Mucosa of descending colon (tissue), 3 donors: ENCODE results near the gene EIF4EBP3. TPM values are rescaled to one million over a fixed set of nuclear protein-coding genes. Genes with fewer than 3 reads are reported as not detected.

Experiments used
- ATAC-seq: fragments of 200-7000 bp; cut with Tn5 transposase; one replicate; pipeline ENCODE4 v1.9.1; 2020; ENCODE audit warnings: mild to moderate bottlenecking, moderate library complexity
- DNase-seq, 3 donors: peaks; one replicate each; pipeline ENCODE4 v3.0.0-alpha.2; 2020
- H3K36me3 ChIP-seq: fragments of 200-600 bp; one replicate; pipeline ENCODE4 v1.8.0; 2021; ENCODE audit warnings: low read depth, mild to moderate bottlenecking
- H3K4me1 ChIP-seq: fragments of 200-600 bp; one replicate; pipeline ENCODE4 v1.8.0; 2021; ENCODE audit warnings: low read depth, mild to moderate bottlenecking
- H3K4me3 ChIP-seq: fragments of 200-600 bp; one replicate; pipeline ENCODE4 v1.8.0; 2021; ENCODE audit warnings: mild to moderate bottlenecking
- H3K9me3 ChIP-seq: fragments of 200-600 bp; one replicate; pipeline ENCODE4 v1.8.0; 2021; ENCODE audit warnings: mild to moderate bottlenecking
- CTCF ChIP-seq: fragments of 200-600 bp; IDR thresholded peaks from one replicate; pipeline ENCODE4 v1.8.0; 2022; ENCODE audit warnings: antibody characterized with exemption, mild to moderate bottlenecking
- intact Hi-C, 2 donors: fragments of 100-400 bp; cut with DNase I in 1 of 2; cut with micrococcal nuclease in 1 of 2; formaldehyde crosslinking; loops; one replicate each; pipeline versions ENCODE4 v1.11.0 to v1.11.1; 2022; cut with DNase I, micrococcal nuclease
- total RNA-seq, 3 donors: library from RNA; stranded (reverse); fragmentation: NEBNext Ultra II Directional in 2 of 3; extraction: Animal tissue kit (Norgen Biotek cat#: 25700) in 2 of 3; gene quantifications; one replicate each; pipeline versions ENCODE4 v1.2.1 to v1.2.4, GENCODE V29; 2021 to 2023
- donor health status: DM: no; HTN: no; CAD: no; lungs with moderate emphysema.
- donor health status: DM: no; HTN: no; CAD: no.
- donor health status: DM: no; HTN: yes; CAD: no.

The EIF4EBP3 gene
- total RNA-seq, 3 donors from 2014 or later = 18.5 to 51.9 (median 23.1) TPM

GRCh38 chr5:140563596-140563995 lies 16.1 kb downstream of the EIF4EBP3 start:
- Histone ChIP-seq H3K4me1 (peaks cover 17% of the 10 kb centered on the region), H3K9me3 (no peaks in the 10 kb centered on the region), H3K36me3 (peaks cover 6% of the 10 kb centered on the region), H3K4me3 (peak overlapping the region; percentile 39)
- peak in 2 of 3 donors; percentile 40 to 64 for DNase-seq
- ATAC-seq = no peak
- no peak for TF ChIP-seq CTCF
- intact Hi-C loops = loop anchor here in 1 of 2 donors (10.0 kb wide), 1 partner anchor 71 kb away; the partner anchor contains the start of genes CD14 and TMCO6

- intact Hi-C loops = loop anchor here in 1 of 2 donors (10.0 kb wide), 1 partner anchor 70 kb away; the partner anchor contains the start of genes CD14 and TMCO6
- DNase-seq = peak; percentile 95 to 98 (median 96)
- H3K4me3 ChIP-seq = peak within 1 kb of the TSS; percentile 39
- peak; percentile 93 for ATAC-seq
- H3K9me3 ChIP-seq = no peaks in the 10 kb centered on the region
- H3K36me3 ChIP-seq = peaks cover 6% of the 10 kb centered on the region
- no peak for TF ChIP-seq CTCF
- H3K4me1 ChIP-seq = peaks cover 18% of the 10 kb centered on the region
Observed at GRCh38 chr5:140564196-140565023, 16.9 kb downstream of the EIF4EBP3 start, which contains the start of the genes APBB3 and SLC35A4. APBB3 (minus strand) TSS chr5:140564598; CDS start chr5:140564245, 353 bp downstream. SLC35A4 (plus strand) TSS chr5:140564828; CDS start chr5:140567170, 2,342 bp downstream.

GRCh38 chr5:140565024-140565779 lies 17.7 kb downstream of the EIF4EBP3 start:
- peak overlapping the region; percentile 39 for H3K4me3 ChIP-seq
- no peak for ATAC-seq
- no peaks in the 10 kb centered on the region for H3K9me3 ChIP-seq
- TF ChIP-seq CTCF = no peak
- intact Hi-C loops = loop anchor here in 1 of 2 donors (10.0 kb wide), 1 partner anchor 70 kb away; the partner anchor contains the start of genes CD14 and TMCO6
- peaks cover 22% of the 10 kb centered on the region for H3K4me1 ChIP-seq
- DNase-seq = no peak
- H3K36me3 ChIP-seq = peaks cover 6% of the 10 kb centered on the region

- DNase-seq (no peak), ATAC-seq (no peak)
- Histone ChIP-seq H3K36me3 (peaks cover 6% of the 10 kb centered on the region), H3K9me3 (no peaks in the 10 kb centered on the region), H3K4me1 (peaks cover 22% of the 10 kb centered on the region), H3K4me3 (no peak overlapping the region)
- intact Hi-C loops = loop anchor here in 1 of 2 donors (10.0 kb wide), 1 partner anchor 69 kb away; the partner anchor contains the start of genes CD14 and TMCO6
- TF ChIP-seq CTCF = no peak
Observed at GRCh38 chr5:140565780-140566095, 18.3 kb downstream of the EIF4EBP3 start.

- Histone ChIP-seq H3K4me1 (peaks cover 22% of the 10 kb centered on the region), H3K9me3 (no peaks in the 10 kb centered on the region), H3K36me3 (peaks cover 6% of the 10 kb centered on the region), H3K4me3 (no peak overlapping the region)
- intact Hi-C loops = loop anchor here in 1 of 2 donors (10.0 kb wide), 1 partner anchor 68 kb away; the partner anchor contains the start of genes CD14 and TMCO6
- ATAC-seq (no peak), DNase-seq (no peak)
- no peak for TF ChIP-seq CTCF
Observed at GRCh38 chr5:140566665-140567064, 19.2 kb downstream of the EIF4EBP3 start.
